Natural killer cell treated with Interleukin-12 subunit alpha and Interleukin-12 subunit beta and Interleukin-15 and Interleukin-18, amount 100 ng/mL, for 72 hours (primary cell): ENCODE results near the gene ZER1. TPM values are rescaled to one million over a fixed set of nuclear protein-coding genes. Genes with fewer than 3 reads are reported as not detected.
"Not testable (repeated sequence)": the region's sequence is repeated elsewhere in the genome, so short reads cannot be mapped to it uniquely, and the experiment has no call there.

Experiments
- ATAC-seq, 2 donors: fragments of 150-1000 bp; cut with Tn5 transposase in 1 of 2; sonication (Bioruptor Pico), chemical (Tn5 transposase) in 1 of 2; 2 replicates each; pipeline ENCODE4 v1.10.0; 2021
- DNase-seq: peaks from one replicate; pipeline ENCODE4 v3.0.0; 2022; ENCODE audit warnings: low spot score
- H3K27ac Mint-ChIP-seq, 2 donors: 1 replicate in 1 of 2; 2 replicates in 1 of 2; pipeline ENCODE4 v1.8.0; 2022; ENCODE audit warnings: mixed read lengths in 2 of 2, mild to moderate bottlenecking in 1 of 2, moderate library complexity in 1 of 2
- H3K27me3 Mint-ChIP-seq, 2 donors: 1 replicate in 1 of 2; 2 replicates in 1 of 2; pipeline ENCODE4 v1.8.0; 2022; ENCODE audit warnings: mixed read lengths in 2 of 2
- H3K36me3 Mint-ChIP-seq: one replicate; pipeline ENCODE4 v1.8.0; 2022; ENCODE audit warnings: mixed read lengths
- H3K4me1 Mint-ChIP-seq, 2 donors: 1 replicate in 1 of 2; 2 replicates in 1 of 2; pipeline ENCODE4 v1.8.0; 2022; ENCODE audit warnings: low read depth in 2 of 2, mixed read lengths in 2 of 2, mild to moderate bottlenecking in 1 of 2
- H3K4me3 Mint-ChIP-seq: one replicate; pipeline ENCODE4 v1.8.0; 2022; ENCODE audit warnings: mixed read lengths
- H3K9me3 Mint-ChIP-seq: 2 replicates; pipeline ENCODE4 v1.8.0; 2022; ENCODE audit warnings: mixed read lengths
- total RNA-seq, 2 donors: library from RNA; stranded (reverse); gene quantifications; one replicate each; pipeline ENCODE4 v1.2.3, GENCODE V29; 2022

Gene ZER1
- total RNA-seq, 2 donors from 2014 or later: 21.5 to 22.4 TPM

- ATAC-seq: peak in 1 of 2 donors; percentile 28
- peaks cover 20% of the 10 kb centered on the region for H3K36me3 Mint-ChIP-seq
Observed at GRCh38 chr9:128696923-128697707, 74.6 kb downstream of the ZER1 start.

GRCh38 chr9:128694344-128694743 is 77.4 kb downstream of the ZER1 start:
- ATAC-seq: no peak
- no peak for DNase-seq
- peak overlapping the region; percentile 39 to 68 for H3K27ac Mint-ChIP-seq
- H3K36me3 Mint-ChIP-seq: peaks cover 36% of the 10 kb centered on the region
- no peak overlapping the region for H3K4me3 Mint-ChIP-seq
- peaks cover 21 to 25% of the 10 kb centered on the region in 2 donors for H3K4me1 Mint-ChIP-seq
- no peaks in the 10 kb centered on the region for H3K9me3 Mint-ChIP-seq
- H3K27me3 Mint-ChIP-seq: no peaks in the 10 kb centered on the region

More at GRCh38 chr9:128696923-128697707, 74.6 kb downstream of the ZER1 start:
- Mint-ChIP-seq H3K4me3 (no peak overlapping the region), H3K4me1 (peaks cover 12 to 16% of the 10 kb centered on the region in 2 donors), H3K27me3 (no peaks in the 10 kb centered on the region), H3K9me3 (no peaks in the 10 kb centered on the region), H3K27ac (peak overlapping the region in 1 of 2 donors; percentile 63)
- DNase-seq: no peak

GRCh38 chr9:128693738-128694137 is 78.0 kb downstream of the ZER1 start:
- Mint-ChIP-seq H3K27ac (peak overlapping the region; percentile 11 to 68), H3K4me1 (peaks cover 21 to 25% of the 10 kb centered on the region in 2 donors), H3K4me3 (peak overlapping the region; percentile 4), H3K36me3 (peaks cover 36% of the 10 kb centered on the region)
- not testable (repeated sequence) for ATAC-seq, H3K9me3 Mint-ChIP-seq, H3K27me3 Mint-ChIP-seq, DNase-seq

GRCh38 chr9:128690684-128691034 is 81.1 kb downstream of the ZER1 start:
- no peaks in the 10 kb centered on the region for H3K9me3 Mint-ChIP-seq
- DNase-seq (no peak), ATAC-seq (no peak)
- H3K4me1 Mint-ChIP-seq: peaks cover 37 to 42% of the 10 kb centered on the region in 2 donors
- H3K4me3 Mint-ChIP-seq: peak overlapping the region; percentile 100
- H3K27me3 Mint-ChIP-seq: no peaks in the 10 kb centered on the region
- H3K36me3 Mint-ChIP-seq: peaks cover 33% of the 10 kb centered on the region
- peak overlapping the region; percentile 90 to 96 for H3K27ac Mint-ChIP-seq

GRCh38 chr9:128689820-128690683 is 81.7 kb downstream of the ZER1 start:
- peak; percentile 2 to 5 for ATAC-seq
- Mint-ChIP-seq H3K9me3 (no peaks in the 10 kb centered on the region), H3K4me3 (peak overlapping the region; percentile 100), H3K36me3 (peaks cover 33% of the 10 kb centered on the region), H3K27me3 (no peaks in the 10 kb centered on the region), H3K27ac (peak overlapping the region; percentile 90 to 96), H3K4me1 (peaks cover 43 to 48% of the 10 kb centered on the region in 2 donors)
- no peak for DNase-seq

- no peaks in the 10 kb centered on the region for H3K27me3 Mint-ChIP-seq
- peaks cover 51 to 56% of the 10 kb centered on the region in 2 donors for H3K4me1 Mint-ChIP-seq
- no peaks in the 10 kb centered on the region for H3K9me3 Mint-ChIP-seq
- DNase-seq (no peak), ATAC-seq (peak; percentile 47 to 59)
- H3K27ac Mint-ChIP-seq: no peak overlapping the region
- H3K4me3 Mint-ChIP-seq: peak overlapping the region; percentile 69
- H3K36me3 Mint-ChIP-seq: peaks cover 37% of the 10 kb centered on the region
Observed at GRCh38 chr9:128689293-128689774, 82.4 kb downstream of the ZER1 start.

GRCh38 chr9:128688501-128689292 is 83.0 kb downstream of the ZER1 start, which contains the start of gene SET:
Gene SET, plus strand, starts transcription at chr9:128689222. Its CDS starts 361 bp downstream, at chr9:128689583.
- Mint-ChIP-seq H3K27ac (peak within 1 kb of the TSS; percentile 99 to 100), H3K4me3 (peak within 1 kb of the TSS; percentile 100), H3K27me3 (no peaks in the 10 kb centered on the region), H3K4me1 (peaks cover 50 to 59% of the 10 kb centered on the region in 2 donors), H3K36me3 (peaks cover 37% of the 10 kb centered on the region), H3K9me3 (no peaks in the 10 kb centered on the region)
- DNase-seq (peak; percentile 98), ATAC-seq (peak; percentile 91 to 93)

- Mint-ChIP-seq H3K27ac (peak overlapping the region; percentile 99 to 100), H3K9me3 (no peaks in the 10 kb centered on the region), H3K4me1 (peaks cover 52 to 58% of the 10 kb centered on the region in 2 donors), H3K27me3 (no peaks in the 10 kb centered on the region), H3K4me3 (peak overlapping the region; percentile 97), H3K36me3 (peaks cover 29% of the 10 kb centered on the region)
- DNase-seq (no peak), ATAC-seq (no peak)
Observed at GRCh38 chr9:128687453-128687852, 84.3 kb downstream of the ZER1 start.

- Mint-ChIP-seq H3K27me3 (no peaks in the 10 kb centered on the region), H3K4me1 (peaks cover 46 to 48% of the 10 kb centered on the region in 2 donors), H3K36me3 (peaks cover 15% of the 10 kb centered on the region), H3K4me3 (peak overlapping the region; percentile 97), H3K27ac (peak overlapping the region; percentile 99 to 100), H3K9me3 (no peaks in the 10 kb centered on the region)
- peak; percentile 48 to 55 for ATAC-seq
- peak; percentile 74 for DNase-seq
Observed at GRCh38 chr9:128685636-128686489, 85.9 kb downstream of the ZER1 start.

- peak overlapping the region; percentile 97 for H3K4me3 Mint-ChIP-seq
- H3K4me1 Mint-ChIP-seq: peaks cover 40 to 42% of the 10 kb centered on the region in 2 donors
- peak; percentile 83 for DNase-seq
- peak; percentile 58 to 62 for ATAC-seq
- no peaks in the 10 kb centered on the region for H3K27me3 Mint-ChIP-seq
- peaks cover 9% of the 10 kb centered on the region for H3K36me3 Mint-ChIP-seq
- peak overlapping the region; percentile 99 to 100 for H3K27ac Mint-ChIP-seq
- H3K9me3 Mint-ChIP-seq: no peaks in the 10 kb centered on the region
Observed at GRCh38 chr9:128684325-128685199, 87.2 kb downstream of the ZER1 start.

- Mint-ChIP-seq H3K9me3 (no peaks in the 10 kb centered on the region), H3K27me3 (no peaks in the 10 kb centered on the region), H3K4me1 (peaks cover 40 to 42% of the 10 kb centered on the region in 2 donors), H3K27ac (peak overlapping the region; percentile 99 to 100), H3K36me3 (peaks cover 9% of the 10 kb centered on the region), H3K4me3 (peak overlapping the region; percentile 97)
- no peak for DNase-seq
- ATAC-seq: no peak
Observed at GRCh38 chr9:128684065-128684324, 87.7 kb downstream of the ZER1 start.
